ENCODE results near the gene ALDH4A1. TPM values are rescaled to one million over a fixed set of nuclear protein-coding genes. Genes with fewer than 3 reads are reported as not detected.

ALDH4A1 gene
- total RNA-seq, 2 experiments from 2014 or later, result 6.1 to 7.6 TPM

DNA sequence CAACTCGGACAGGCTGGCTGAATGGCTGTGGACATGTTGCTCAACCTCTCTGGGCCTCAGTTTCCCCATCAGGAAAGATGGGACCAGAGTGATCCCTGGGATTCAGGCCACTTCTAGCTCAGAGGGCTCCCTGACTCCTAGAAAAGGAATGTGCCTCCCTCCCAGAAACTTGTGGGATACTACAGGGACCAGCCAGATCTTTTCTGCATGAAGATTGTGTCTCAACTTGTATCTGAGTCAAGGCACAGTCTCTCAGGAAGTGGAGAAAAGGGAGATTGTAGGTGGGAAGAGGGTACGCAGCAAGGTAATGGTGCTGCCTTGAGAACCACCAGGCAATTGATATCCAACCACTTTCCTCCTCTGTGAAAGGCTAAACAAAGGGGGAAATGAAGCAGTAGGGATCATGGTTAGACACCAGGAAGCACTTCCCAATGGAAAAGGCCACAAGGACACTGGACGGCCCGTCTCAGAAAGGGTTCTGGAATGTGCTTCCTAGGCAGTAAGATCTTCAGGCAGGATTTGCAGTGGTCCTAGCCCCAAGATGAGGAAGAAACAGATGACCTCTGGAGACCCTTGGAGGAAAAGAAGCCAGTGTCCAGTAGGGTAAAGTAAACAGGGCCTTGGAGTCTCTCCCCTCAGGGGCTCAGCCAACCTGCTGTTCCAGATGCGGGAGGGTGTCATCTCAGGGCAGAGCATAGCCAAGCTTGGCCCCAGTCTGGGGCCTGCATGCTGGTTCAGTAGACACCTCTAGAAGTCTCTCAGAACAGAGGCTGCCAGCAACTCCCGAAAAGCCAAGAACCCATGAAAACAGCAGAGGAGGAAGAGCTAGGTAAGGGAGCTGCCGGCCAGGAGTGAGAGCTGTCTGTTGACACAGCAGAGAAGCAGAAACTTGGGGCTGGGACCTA, 37.3 kb upstream of the ALDH4A1 start:
- intact Hi-C loops (cut with micrococcal nuclease; ENCODE audit: unreplicated experiment), result no loop called here
- no peaks in the 10 kb centered on the region for H3K9me2 ChIP-seq (ENCODE audit: insufficient read depth, low read length)
- H3K27ac ChIP-seq (ENCODE audit: low read depth, low read length, poor library complexity, severe bottlenecking), result no peak overlapping the region
- no TSS peak for BruUV-seq (replicated peaks)
- no peaks in the 10 kb centered on the region for H3K9me3 ChIP-seq (ENCODE audit: low read length)
- no peaks in the 10 kb centered on the region for H3K36me3 ChIP-seq (ENCODE audit: insufficient read depth, low read length)
- no peaks in the 10 kb centered on the region for H3K4me1 ChIP-seq (ENCODE audit: insufficient read depth, low read length, poor library complexity, severe bottlenecking)
- no peak overlapping the region for H3K4me2 ChIP-seq (ENCODE audit: low read length)
- H3K79me2 ChIP-seq (ENCODE audit: insufficient read depth, low read depth, low read length), result no peaks in the 10 kb centered on the region
- DNase-seq (ENCODE audit: low spot score), result no peak
- no peak overlapping the region for H3K4me3 ChIP-seq (ENCODE audit: low read depth, low read length, poor library complexity, severe bottlenecking)
- POLR2A ChIA-PET, result interaction anchor here (0.7 kb wide), 1 partner anchor 1124 kb away, joined by 3 read pairs; no protein-coding TSS in a partner anchor
- TF ChIP-seq, protein P1, sequence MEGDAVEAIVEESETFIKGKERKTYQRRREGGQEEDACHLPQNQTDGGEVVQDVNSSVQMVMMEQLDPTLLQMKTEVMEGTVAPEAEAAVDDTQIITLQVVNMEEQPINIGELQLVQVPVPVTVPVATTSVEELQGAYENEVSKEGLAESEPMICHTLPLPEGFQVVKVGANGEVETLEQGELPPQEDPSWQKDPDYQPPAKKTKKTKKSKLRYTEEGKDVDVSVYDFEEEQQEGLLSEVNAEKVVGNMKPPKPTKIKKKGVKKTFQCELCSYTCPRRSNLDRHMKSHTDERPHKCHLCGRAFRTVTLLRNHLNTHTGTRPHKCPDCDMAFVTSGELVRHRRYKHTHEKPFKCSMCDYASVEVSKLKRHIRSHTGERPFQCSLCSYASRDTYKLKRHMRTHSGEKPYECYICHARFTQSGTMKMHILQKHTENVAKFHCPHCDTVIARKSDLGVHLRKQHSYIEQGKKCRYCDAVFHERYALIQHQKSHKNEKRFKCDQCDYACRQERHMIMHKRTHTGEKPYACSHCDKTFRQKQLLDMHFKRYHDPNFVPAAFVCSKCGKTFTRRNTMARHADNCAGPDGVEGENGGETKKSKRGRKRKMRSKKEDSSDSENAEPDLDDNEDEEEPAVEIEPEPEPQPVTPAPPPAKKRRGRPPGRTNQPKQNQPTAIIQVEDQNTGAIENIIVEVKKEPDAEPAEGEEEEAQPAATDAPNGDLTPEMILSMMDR (conservative IDR thresholded peaks at IDR 0.05; ENCODE audit: low read length), result no peak
- no peak for TF ChIP-seq EZH2phosphoT487 (IDR thresholded peaks at IDR 0.05; ENCODE audit: borderline replicate concordance, low read depth, low read length)
- H2AFZ ChIP-seq (ENCODE audit: low read length), result no peak overlapping the region
- CTCF ChIA-PET (ENCODE audit: unreplicated experiment), result interaction anchor here (1.1 kb wide), 1 partner anchor 12 kb away, joined by 4 read pairs; no protein-coding TSS in a partner anchor
- H4K20me1 ChIP-seq (ENCODE audit: insufficient read depth, low read length), result no peaks in the 10 kb centered on the region; the same call in 1 of the 2 replicates

DNA sequence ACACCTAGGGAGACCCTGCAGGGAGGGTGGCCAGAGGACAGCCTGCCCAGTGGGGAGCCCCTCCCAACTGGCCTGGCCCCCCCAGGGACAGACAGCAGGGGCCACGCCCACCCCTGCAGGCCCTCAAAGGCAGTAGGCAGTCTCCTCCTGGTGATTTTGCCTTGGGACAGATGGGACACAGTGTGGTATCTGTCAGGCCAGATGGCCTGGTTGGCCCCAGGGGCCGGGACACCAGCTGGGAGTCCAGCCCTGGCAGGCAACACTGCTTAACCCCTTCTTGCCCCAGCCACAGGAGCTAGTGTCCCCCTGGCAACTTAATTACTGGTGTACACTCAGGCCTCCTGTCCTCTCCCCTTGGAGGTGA, 36.3 kb upstream of the ALDH4A1 start:
- H2AFZ ChIP-seq (ENCODE audit: low read length), result no peak overlapping the region
- no peaks in the 10 kb centered on the region for H3K9me2 ChIP-seq (ENCODE audit: insufficient read depth, low read length)
- DNase-seq (ENCODE audit: low spot score), result no peak
- no peaks in the 10 kb centered on the region for H3K4me1 ChIP-seq (ENCODE audit: insufficient read depth, low read length, poor library complexity, severe bottlenecking)
- intact Hi-C loops (cut with micrococcal nuclease; ENCODE audit: unreplicated experiment), result no loop called here
- ChIA-PET CTCF (ENCODE audit: unreplicated experiment) (interaction anchor here (1.1 kb wide), 1 partner anchor 11 kb away, joined by 4 read pairs; no protein-coding TSS in a partner anchor), POLR2A (no interaction called here)
- no peaks in the 10 kb centered on the region for H3K79me2 ChIP-seq (ENCODE audit: insufficient read depth, low read depth, low read length)
- TF ChIP-seq, protein P1 (conservative IDR thresholded peaks at IDR 0.05; ENCODE audit: low read length), result no peak
- TF ChIP-seq EZH2phosphoT487 (IDR thresholded peaks at IDR 0.05; ENCODE audit: borderline replicate concordance, low read depth, low read length), result no peak
- no peak overlapping the region for H3K4me3 ChIP-seq (ENCODE audit: low read depth, low read length, poor library complexity, severe bottlenecking)
- no peaks in the 10 kb centered on the region for H3K36me3 ChIP-seq (ENCODE audit: insufficient read depth, low read length)
- no peaks in the 10 kb centered on the region for H3K9me3 ChIP-seq (ENCODE audit: low read length)
- H4K20me1 ChIP-seq (ENCODE audit: insufficient read depth, low read length), result no peaks in the 10 kb centered on the region; the same call in 1 of the 2 replicates
- H3K4me2 ChIP-seq (ENCODE audit: low read length), result no peak overlapping the region
- no peak overlapping the region for H3K27ac ChIP-seq (ENCODE audit: low read depth, low read length, poor library complexity, severe bottlenecking)
- BruUV-seq (replicated peaks), result no TSS peak
